ENCODE measurements around the gene USO1. TPM values are rescaled to one million over a fixed set of nuclear protein-coding genes. Genes with fewer than 3 reads are reported as not detected.
A peak's percentile ranks its signal among the peaks of the same experiment; 100 is the strongest.
"Not testable (repeated sequence)": the region's sequence is repeated elsewhere in the genome, so short reads cannot be mapped to it uniquely, and the experiment has no call there.

Gene USO1
- total RNA-seq, 4 donors from 2014 or later, result 61.0 to 103 (median 74.4) TPM

DNA sequence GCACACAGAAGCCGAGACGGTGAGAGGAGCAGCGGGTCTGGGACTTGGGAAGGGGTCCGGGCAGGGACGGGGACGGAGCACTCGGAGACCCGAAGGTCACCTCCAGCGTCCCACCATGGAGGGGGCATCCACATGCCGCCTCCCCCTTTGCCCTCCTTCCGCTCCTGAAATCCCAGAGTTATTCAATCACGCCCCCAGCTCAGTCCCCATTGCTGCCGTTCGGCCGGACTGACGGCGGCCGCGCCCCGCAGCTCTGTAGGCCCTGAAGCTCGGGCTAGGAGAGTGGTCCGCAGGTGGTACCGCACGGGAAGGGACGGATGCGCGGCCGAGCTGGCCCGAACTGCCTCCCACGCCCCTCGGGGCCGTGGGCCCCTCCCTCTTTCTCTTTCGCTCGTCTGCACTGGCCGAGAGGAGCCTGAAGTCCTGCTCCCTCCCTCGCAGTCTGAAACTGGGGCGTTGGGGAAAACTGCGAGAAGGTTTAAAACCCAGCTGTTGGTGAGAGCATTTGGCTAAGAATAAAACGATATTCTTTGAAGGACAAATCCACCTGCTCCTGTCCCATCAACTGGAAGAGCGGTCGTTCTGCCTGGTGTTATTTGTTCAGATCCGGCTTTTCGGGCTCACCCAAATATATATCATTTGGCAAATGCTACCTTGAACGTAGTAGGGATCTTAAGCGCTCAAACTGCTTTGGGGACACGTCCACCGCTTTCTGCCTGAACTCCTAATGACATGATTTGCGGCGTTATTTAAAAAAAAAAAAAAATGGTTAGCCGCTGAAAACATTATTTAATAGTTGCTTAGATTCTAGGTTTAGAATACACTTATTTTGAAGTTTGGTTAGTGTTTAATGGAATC is 719 bp downstream of the USO1 start:
- intact Hi-C loops (cut with DNase I), result loop anchor here (2.0 to 5.0 kb wide), 2 partner anchors 52 to 93 kb away; partner anchors contain the start of genes CDKL2 and G3BP2
- WGBS, result under 1% methylated on average over 21 of the region's 50 CpGs
- no peaks in the 10 kb centered on the region for H3K9me3 ChIP-seq
- no peaks in the 10 kb centered on the region for H3K27me3 ChIP-seq
- peak overlapping the region; percentile 93 to 99 (median 98) for H3K27ac ChIP-seq (replicated peaks in 1 of 4)
- DNase-seq (ENCODE audit: extremely low spot score), result peak; percentile 92
- peak in 1 of 2 donors; percentile 45 for TF ChIP-seq POLR2AphosphoS5 (IDR thresholded peaks at IDR 0.05)
- peak; percentile 49 for TF ChIP-seq POLR2A (IDR thresholded peaks at IDR 0.05; ENCODE audit: low read depth)
- no peak for TF ChIP-seq EP300 (IDR thresholded peaks at IDR 0.05)
- TF ChIP-seq, protein P1, sequence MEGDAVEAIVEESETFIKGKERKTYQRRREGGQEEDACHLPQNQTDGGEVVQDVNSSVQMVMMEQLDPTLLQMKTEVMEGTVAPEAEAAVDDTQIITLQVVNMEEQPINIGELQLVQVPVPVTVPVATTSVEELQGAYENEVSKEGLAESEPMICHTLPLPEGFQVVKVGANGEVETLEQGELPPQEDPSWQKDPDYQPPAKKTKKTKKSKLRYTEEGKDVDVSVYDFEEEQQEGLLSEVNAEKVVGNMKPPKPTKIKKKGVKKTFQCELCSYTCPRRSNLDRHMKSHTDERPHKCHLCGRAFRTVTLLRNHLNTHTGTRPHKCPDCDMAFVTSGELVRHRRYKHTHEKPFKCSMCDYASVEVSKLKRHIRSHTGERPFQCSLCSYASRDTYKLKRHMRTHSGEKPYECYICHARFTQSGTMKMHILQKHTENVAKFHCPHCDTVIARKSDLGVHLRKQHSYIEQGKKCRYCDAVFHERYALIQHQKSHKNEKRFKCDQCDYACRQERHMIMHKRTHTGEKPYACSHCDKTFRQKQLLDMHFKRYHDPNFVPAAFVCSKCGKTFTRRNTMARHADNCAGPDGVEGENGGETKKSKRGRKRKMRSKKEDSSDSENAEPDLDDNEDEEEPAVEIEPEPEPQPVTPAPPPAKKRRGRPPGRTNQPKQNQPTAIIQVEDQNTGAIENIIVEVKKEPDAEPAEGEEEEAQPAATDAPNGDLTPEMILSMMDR (IDR thresholded peaks at IDR 0.05), result no peak
- no peaks in the 10 kb centered on the region for H3K36me3 ChIP-seq
- H3K4me3 ChIP-seq, result peak overlapping the region; percentile 83 to 97 (median 90)
- H3K4me1 ChIP-seq, result peaks cover 47 to 69% (median 62%) of the 10 kb centered on the region in 4 donors

DNA sequence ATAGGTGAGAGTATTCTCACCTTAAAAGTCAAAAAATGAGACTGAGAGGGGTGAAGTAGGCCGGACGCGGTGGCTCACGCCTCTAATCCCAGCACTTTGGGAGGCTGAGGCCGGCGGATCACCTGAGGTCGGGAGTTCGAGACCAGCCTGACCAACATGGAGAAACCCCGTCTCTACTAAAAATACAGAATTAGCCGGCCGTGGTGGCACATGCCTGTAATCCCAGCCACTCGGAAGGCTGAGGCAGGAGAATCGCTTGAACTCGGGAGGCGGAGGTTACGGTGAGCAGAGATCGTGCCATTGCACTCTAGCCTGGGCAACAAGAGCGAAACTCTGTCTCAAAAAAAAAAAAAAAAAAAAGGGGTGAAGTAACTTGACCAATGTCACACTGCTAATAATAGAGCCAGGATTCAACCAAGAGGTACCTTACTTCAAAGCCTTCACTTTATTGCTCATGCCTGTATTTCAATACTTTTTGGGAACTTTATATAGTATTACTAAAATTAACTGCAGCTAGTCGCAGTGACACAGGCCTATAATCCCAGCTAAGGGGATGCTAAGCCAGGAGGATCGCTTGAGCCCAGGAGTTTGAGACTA is 1.7 kb downstream of the USO1 start:
- H3K9me3 ChIP-seq, H3K27me3 ChIP-seq, H3K36me3 ChIP-seq: not testable (repeated sequence)
- peak overlapping the region; percentile 83 to 97 (median 90) for H3K4me3 ChIP-seq
- peak overlapping the region; percentile 93 to 99 (median 98) for H3K27ac ChIP-seq (replicated peaks in 1 of 4)
- intact Hi-C loops (cut with DNase I), result loop anchor here (2.0 to 5.0 kb wide), 2 partner anchors 53 to 94 kb away; partner anchors contain the start of genes CDKL2 and G3BP2
- peaks cover 57 to 77% (median 71%) of the 10 kb centered on the region in 4 donors for H3K4me1 ChIP-seq
- 63% methylated on average over 20 of the region's 20 CpGs for WGBS
- peak; percentile 19 for DNase-seq (ENCODE audit: extremely low spot score)

DNA sequence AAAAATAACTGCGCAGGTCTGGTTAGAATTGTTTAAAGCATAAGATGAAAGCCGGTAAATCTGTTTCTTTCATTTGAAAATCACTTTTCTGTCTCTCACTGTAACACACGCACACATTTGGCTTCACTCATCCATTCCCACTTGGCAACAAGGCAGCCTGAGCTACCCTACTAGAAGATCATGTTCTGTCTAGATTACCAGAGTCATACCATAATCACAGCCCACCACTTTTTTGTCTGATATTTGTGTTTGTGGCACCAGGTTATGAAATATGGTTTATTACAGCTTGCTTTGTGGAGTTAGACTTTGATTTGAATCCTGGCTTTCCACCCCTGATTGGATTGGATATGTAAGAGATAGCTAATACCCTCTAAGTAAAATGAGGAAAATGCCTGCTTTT is 2.2 kb downstream of the USO1 start:
- Histone ChIP-seq H3K9me3 (no peaks in the 10 kb centered on the region), H3K27ac (replicated peaks in 1 of 4) (peak overlapping the region; percentile 93 to 99 (median 98)), H3K36me3 (no peaks in the 10 kb centered on the region), H3K27me3 (no peaks in the 10 kb centered on the region), H3K4me1 (peaks cover 57 to 81% (median 73%) of the 10 kb centered on the region in 4 donors), H3K4me3 (peak overlapping the region; percentile 22 to 97 (median 85))
- WGBS, result 62% methylated on average over 3 of the region's 3 CpGs
- intact Hi-C loops (cut with DNase I), result loop anchor here (5.0 kb wide), 1 partner anchor 94 kb away; the partner anchor contains the start of gene CDKL2
- TF ChIP-seq POLR2A (IDR thresholded peaks at IDR 0.05; ENCODE audit: low read depth), result no peak
- TF ChIP-seq EP300 (IDR thresholded peaks at IDR 0.05), result no peak
- no peak for TF ChIP-seq POLR2AphosphoS5 (IDR thresholded peaks at IDR 0.05)
- TF ChIP-seq, protein P1 (IDR thresholded peaks at IDR 0.05), result no peak
- DNase-seq (ENCODE audit: extremely low spot score), result peak; percentile 50

DNA sequence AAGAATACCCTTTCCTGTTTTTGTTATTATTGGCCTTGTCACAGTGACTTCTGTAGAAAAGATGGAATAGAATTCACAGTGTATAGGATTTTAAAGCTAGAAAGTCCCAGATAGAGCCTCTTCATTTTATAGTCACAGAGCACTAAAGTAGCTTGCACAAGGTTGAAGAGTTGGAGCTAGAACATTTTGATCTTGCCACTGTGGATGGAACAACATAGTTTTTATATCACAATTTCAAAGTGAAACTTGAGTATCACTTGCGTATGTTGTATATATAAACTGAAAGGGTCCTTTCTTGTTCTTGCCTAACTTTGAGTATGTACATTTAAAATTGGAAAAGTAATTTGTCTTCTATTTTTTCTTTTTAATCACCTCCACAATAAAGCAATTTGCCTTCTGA is 2.7 kb downstream of the USO1 start:
- WGBS, result 40% methylated on average over 1 of the region's 1 CpG
- H3K27ac ChIP-seq (replicated peaks in 1 of 4), result peak overlapping the region; percentile 93 to 99 (median 98)

More for the DNA sequence above, 2.7 kb downstream of the USO1 start:
- Histone ChIP-seq H3K36me3 (no peaks in the 10 kb centered on the region), H3K9me3 (no peaks in the 10 kb centered on the region), H3K27me3 (no peaks in the 10 kb centered on the region), H3K4me3 (peak overlapping the region; percentile 19 to 97 (median 52)), H3K4me1 (peaks cover 57 to 81% (median 73%) of the 10 kb centered on the region in 4 donors)
- intact Hi-C loops (cut with DNase I), result loop anchor here (5.0 kb wide), 1 partner anchor 95 kb away; the partner anchor contains the start of gene CDKL2
- no peak for DNase-seq (ENCODE audit: extremely low spot score)
- TF ChIP-seq EP300 (IDR thresholded peaks at IDR 0.05) (no peak), POLR2A (IDR thresholded peaks at IDR 0.05; ENCODE audit: low read depth) (no peak), POLR2AphosphoS5 (IDR thresholded peaks at IDR 0.05) (no peak)
- TF ChIP-seq, protein P1 (IDR thresholded peaks at IDR 0.05), result no peak
